K562 (cell line): ENCODE measurements around the gene RPL39.

Experiments used
- DACH1 ChIP-seq: fragments of 450-650 bp; IDR thresholded peaks from 2 replicates; pipeline ENCODE4 v1.6.1; 2018; ENCODE audit not compliant: partially characterized antibody
- E2F8 ChIP-seq: fragments of 450-650 bp; IDR thresholded peaks from 2 replicates; pipeline ENCODE4 v1.7.1; 2018; ENCODE audit warnings: mild to moderate bottlenecking, low read depth; ENCODE audit not compliant: partially characterized antibody
- JUND ChIP-seq, 2 experiments: IDR thresholded peaks; 2 replicates in 1 of 2; 3 replicates in 1 of 2; pipeline ENCODE4 v1.6.1; 2011; ENCODE audit warnings: borderline replicate concordance in 2 of 2, low read depth in 2 of 2, low read length in 2 of 2, improper control_type of control experiment in 1 of 2, missing biosample characterization in 1 of 2, missing genetic modification characterization in 1 of 2, missing genetic modification reagents in 1 of 2

GRCh38 chrX:119757646-119757978 lies 33.8 kb downstream of the RPL39 start:
- TF ChIP-seq DACH1 (no peak), E2F8 (no peak), JUND (IDR thresholded peaks at IDR 0.05; ENCODE audit: borderline replicate concordance, low read depth, low read length) (no peak), JUND (tag; IDR thresholded peaks at IDR 0.05; ENCODE audit: borderline replicate concordance, low read depth, low read length) (no peak)
